Measurements from ENCODE around the gene NTM. TPM values are rescaled to one million over a fixed set of nuclear protein-coding genes. Genes with fewer than 3 reads are reported as not detected.

The NTM gene
- polyA plus RNA-seq, 4 donors = 0.94 to 3.1 (median 1.4) TPM; not detected in 1

- no peaks in the 10 kb centered on the region for H3K9me3 ChIP-seq (ENCODE audit: control insufficient read depth in 2 of 2, insufficient read depth in 1 of 2, low read depth in 1 of 2, low read length in 1 of 2)
- WGBS, 3 donors = 90 to 94% (median 92%) methylated on average over 2 of the region's 2 CpGs
- H3K4me1 ChIP-seq (ENCODE audit: control insufficient read depth in 3 of 3, insufficient read depth in 2 of 3, low read depth in 1 of 3, low read length in 2 of 3) = peaks cover 0 to 3% (median 0%) of the 10 kb centered on the region in 3 donors
Measured at GRCh38 chr11:131478341-131478740, 107.9 kb downstream of the NTM start.

GRCh38 chr11:131481303-131481702 lies 110.9 kb downstream of the NTM start:
- H3K9me3 ChIP-seq (ENCODE audit: control insufficient read depth in 2 of 2, insufficient read depth in 1 of 2, low read depth in 1 of 2, low read length in 1 of 2) = no peaks in the 10 kb centered on the region
- DNase-seq (peak in 1 of 2 donors; percentile 28), FAIRE-seq (no peak)
- H3K4me3 ChIP-seq (ENCODE audit: low read depth in 1 of 3, low read length in 3 of 3) = no peak overlapping the region
- H3K27ac ChIP-seq (ENCODE audit: low read depth in 1 of 3, low read length in 2 of 3) = no peak overlapping the region
- 60 to 77% (median 76%) methylated on average over 3 of the region's 3 CpGs for WGBS, 3 donors
- no peaks in the 10 kb centered on the region for H3K36me3 ChIP-seq (ENCODE audit: control insufficient read depth in 3 of 3, insufficient read depth in 2 of 3, low read depth in 1 of 3, low read length in 3 of 3)
- no peaks in the 10 kb centered on the region for H3K27me3 ChIP-seq (ENCODE audit: control insufficient read depth in 3 of 3, insufficient read depth in 3 of 3, low read length in 3 of 3)
- H3K4me1 ChIP-seq (ENCODE audit: control insufficient read depth in 3 of 3, insufficient read depth in 2 of 3, low read depth in 1 of 3, low read length in 2 of 3) = peaks cover 0 to 7% (median 0%) of the 10 kb centered on the region in 3 donors

More at GRCh38 chr11:131478341-131478740, 107.9 kb downstream of the NTM start:
- Histone ChIP-seq H3K27me3 (ENCODE audit: control insufficient read depth in 3 of 3, insufficient read depth in 3 of 3, low read length in 3 of 3) (no peaks in the 10 kb centered on the region), H3K27ac (ENCODE audit: low read depth in 1 of 3, low read length in 2 of 3) (no peak overlapping the region), H3K36me3 (ENCODE audit: control insufficient read depth in 3 of 3, insufficient read depth in 2 of 3, low read depth in 1 of 3, low read length in 3 of 3) (no peaks in the 10 kb centered on the region), H3K4me3 (ENCODE audit: low read depth in 1 of 3, low read length in 3 of 3) (no peak overlapping the region)
- no peak for DNase-seq
- no peak for FAIRE-seq

- DNase-seq (peak in 1 of 2 donors; percentile 87), FAIRE-seq (no peak)
- Histone ChIP-seq H3K27me3 (ENCODE audit: control insufficient read depth in 3 of 3, insufficient read depth in 3 of 3, low read length in 3 of 3) (no peaks in the 10 kb centered on the region), H3K9me3 (ENCODE audit: control insufficient read depth in 2 of 2, insufficient read depth in 1 of 2, low read depth in 1 of 2, low read length in 1 of 2) (no peaks in the 10 kb centered on the region), H3K27ac (ENCODE audit: low read depth in 1 of 3, low read length in 2 of 3) (no peak overlapping the region), H3K4me1 (ENCODE audit: control insufficient read depth in 3 of 3, insufficient read depth in 2 of 3, low read depth in 1 of 3, low read length in 2 of 3) (peaks cover 0 to 7% (median 0%) of the 10 kb centered on the region in 3 donors), H3K4me3 (ENCODE audit: low read depth in 1 of 3, low read length in 3 of 3) (no peak overlapping the region), H3K36me3 (ENCODE audit: control insufficient read depth in 3 of 3, insufficient read depth in 2 of 3, low read depth in 1 of 3, low read length in 3 of 3) (no peaks in the 10 kb centered on the region)
- 18 to 65% (median 39%) methylated on average over 3 of the region's 3 CpGs for WGBS, 3 donors
Measured at GRCh38 chr11:131481971-131482370, 111.6 kb downstream of the NTM start.

- Histone ChIP-seq H3K36me3 (ENCODE audit: control insufficient read depth in 3 of 3, insufficient read depth in 2 of 3, low read depth in 1 of 3, low read length in 3 of 3) (no peaks in the 10 kb centered on the region), H3K9me3 (ENCODE audit: control insufficient read depth in 2 of 2, insufficient read depth in 1 of 2, low read depth in 1 of 2, low read length in 1 of 2) (no peaks in the 10 kb centered on the region), H3K4me1 (ENCODE audit: control insufficient read depth in 3 of 3, insufficient read depth in 2 of 3, low read depth in 1 of 3, low read length in 2 of 3) (peaks cover 0 to 7% (median 0%) of the 10 kb centered on the region in 3 donors), H3K4me3 (ENCODE audit: low read depth in 1 of 3, low read length in 3 of 3) (no peak overlapping the region), H3K27ac (ENCODE audit: low read depth in 1 of 3, low read length in 2 of 3) (no peak overlapping the region), H3K27me3 (ENCODE audit: control insufficient read depth in 3 of 3, insufficient read depth in 3 of 3, low read length in 3 of 3) (no peaks in the 10 kb centered on the region)
- FAIRE-seq (no peak), DNase-seq (no peak)
- WGBS, 3 donors = 89 to 99% (median 93%) methylated on average over 7 of the region's 7 CpGs
Measured at GRCh38 chr11:131483453-131483852, 113.0 kb downstream of the NTM start.

- no peak overlapping the region for H3K27ac ChIP-seq (ENCODE audit: low read depth in 1 of 3, low read length in 2 of 3)
- WGBS, 3 donors = 82 to 86% (median 86%) methylated on average over 4 of the region's 4 CpGs
- no peaks in the 10 kb centered on the region for H3K36me3 ChIP-seq (ENCODE audit: control insufficient read depth in 3 of 3, insufficient read depth in 2 of 3, low read depth in 1 of 3, low read length in 3 of 3)
- no peaks in the 10 kb centered on the region for H3K9me3 ChIP-seq (ENCODE audit: control insufficient read depth in 2 of 2, insufficient read depth in 1 of 2, low read depth in 1 of 2, low read length in 1 of 2)
- no peak for FAIRE-seq
- H3K27me3 ChIP-seq (ENCODE audit: control insufficient read depth in 3 of 3, insufficient read depth in 3 of 3, low read length in 3 of 3) = no peaks in the 10 kb centered on the region
- DNase-seq = no peak
- H3K4me3 ChIP-seq (ENCODE audit: low read depth in 1 of 3, low read length in 3 of 3) = no peak overlapping the region
- peaks cover 0 to 9% (median 2%) of the 10 kb centered on the region in 3 donors for H3K4me1 ChIP-seq (ENCODE audit: control insufficient read depth in 3 of 3, insufficient read depth in 2 of 3, low read depth in 1 of 3, low read length in 2 of 3)
Measured at GRCh38 chr11:131483877-131484276, 113.5 kb downstream of the NTM start.

GRCh38 chr11:131486100-131486499 lies 115.7 kb downstream of the NTM start:
- WGBS, 3 donors = 33 to 48% (median 39%) methylated on average over 3 of the region's 3 CpGs
- no peak overlapping the region for H3K4me3 ChIP-seq (ENCODE audit: low read depth in 1 of 3, low read length in 3 of 3)
- no peak for FAIRE-seq
- H3K4me1 ChIP-seq (ENCODE audit: control insufficient read depth in 3 of 3, insufficient read depth in 2 of 3, low read depth in 1 of 3, low read length in 2 of 3) = peaks cover 0 to 9% (median 4%) of the 10 kb centered on the region in 3 donors
- no peaks in the 10 kb centered on the region for H3K27me3 ChIP-seq (ENCODE audit: control insufficient read depth in 3 of 3, insufficient read depth in 3 of 3, low read length in 3 of 3)
- DNase-seq = peak in 1 of 2 donors; percentile 29
- H3K27ac ChIP-seq (ENCODE audit: low read depth in 1 of 3, low read length in 2 of 3) = no peak overlapping the region
- H3K36me3 ChIP-seq (ENCODE audit: control insufficient read depth in 3 of 3, insufficient read depth in 2 of 3, low read depth in 1 of 3, low read length in 3 of 3) = no peaks in the 10 kb centered on the region
- H3K9me3 ChIP-seq (ENCODE audit: control insufficient read depth in 2 of 2, insufficient read depth in 1 of 2, low read depth in 1 of 2, low read length in 1 of 2) = no peaks in the 10 kb centered on the region

- Histone ChIP-seq H3K27me3 (ENCODE audit: control insufficient read depth in 3 of 3, insufficient read depth in 3 of 3, low read length in 3 of 3) (no peaks in the 10 kb centered on the region), H3K36me3 (ENCODE audit: control insufficient read depth in 3 of 3, insufficient read depth in 2 of 3, low read depth in 1 of 3, low read length in 3 of 3) (no peaks in the 10 kb centered on the region), H3K9me3 (ENCODE audit: control insufficient read depth in 2 of 2, insufficient read depth in 1 of 2, low read depth in 1 of 2, low read length in 1 of 2) (no peaks in the 10 kb centered on the region), H3K4me1 (ENCODE audit: control insufficient read depth in 3 of 3, insufficient read depth in 2 of 3, low read depth in 1 of 3, low read length in 2 of 3) (peaks cover 0 to 7% (median 4%) of the 10 kb centered on the region in 3 donors), H3K27ac (ENCODE audit: low read depth in 1 of 3, low read length in 2 of 3) (peak overlapping the region in 1 of 3 donors; percentile 82), H3K4me3 (ENCODE audit: low read depth in 1 of 3, low read length in 3 of 3) (no peak overlapping the region)
- 35 to 61% (median 39%) methylated on average over 2 of the region's 2 CpGs for WGBS, 3 donors
- DNase-seq = peak in 1 of 2 donors; percentile 78
- FAIRE-seq = no peak
Measured at GRCh38 chr11:131486937-131487635, 116.7 kb downstream of the NTM start.

GRCh38 chr11:131488238-131488637 lies 117.8 kb downstream of the NTM start:
- Histone ChIP-seq H3K4me3 (ENCODE audit: low read depth in 1 of 3, low read length in 3 of 3) (no peak overlapping the region), H3K27ac (ENCODE audit: low read depth in 1 of 3, low read length in 2 of 3) (peak overlapping the region in 2 of 3 donors; percentile 76 to 82), H3K27me3 (ENCODE audit: control insufficient read depth in 3 of 3, insufficient read depth in 3 of 3, low read length in 3 of 3) (no peaks in the 10 kb centered on the region), H3K9me3 (ENCODE audit: control insufficient read depth in 2 of 2, insufficient read depth in 1 of 2, low read depth in 1 of 2, low read length in 1 of 2) (no peaks in the 10 kb centered on the region), H3K4me1 (ENCODE audit: control insufficient read depth in 3 of 3, insufficient read depth in 2 of 3, low read depth in 1 of 3, low read length in 2 of 3) (peaks cover 0 to 7% (median 4%) of the 10 kb centered on the region in 3 donors), H3K36me3 (ENCODE audit: control insufficient read depth in 3 of 3, insufficient read depth in 2 of 3, low read depth in 1 of 3, low read length in 3 of 3) (no peaks in the 10 kb centered on the region)
- DNase-seq (peak; percentile 14 to 96), FAIRE-seq (no peak)
- WGBS, 3 donors = 6 to 32% (median 15%) methylated on average over 4 of the region's 4 CpGs

All from small intestine (tissue), 7 donors.